Hepatocyte (in vitro differentiated cells): Measurements from ENCODE around the gene NTF4.
"Not testable (repeated sequence)": the region's sequence is repeated elsewhere in the genome, so short reads cannot be mapped to it uniquely, and the experiment has no call there.

Experiments
- CTCF ChIP-seq: fragments of 200-600 bp; sonication (generic); IDR thresholded peaks from 2 replicates; pipeline ENCODE4 v1.5.1; 2016; ENCODE audit warnings: antibody characterized with exemption, mild to moderate bottlenecking; ENCODE audit not compliant: poor library complexity
- EZH2 ChIP-seq: fragments of 200-600 bp; sonication (generic); IDR thresholded peaks from 2 replicates; pipeline ENCODE4 v1.6.1; 2016; ENCODE audit warnings: antibody characterized with exemption, mild to moderate bottlenecking, borderline replicate concordance
- EZH2phosphoT487 ChIP-seq: fragments of 200-600 bp; sonication (generic); IDR thresholded peaks from one replicate; pipeline ENCODE4 v1.6.1; 2018; ENCODE audit warnings: antibody characterized with exemption, mild to moderate bottlenecking, low read depth, moderate library complexity; ENCODE audit not compliant: unreplicated experiment, severe bottlenecking

- peak; percentile 15 for TF ChIP-seq CTCF
- not testable (repeated sequence) for TF ChIP-seq EZH2, EZH2phosphoT487
These were observed 27.8 kb downstream of the NTF4 start, which contains the start of gene CGB1 for GRCh38 chr19:49036815-49037214.
